ENCODE data around the gene TBCK. TPM values are rescaled to one million over a fixed set of nuclear protein-coding genes. Genes with fewer than 3 reads are reported as not detected.

TBCK gene
- total RNA-seq, 4 donors from 2014 or later, result 49.2 to 70.6 (median 58.7) TPM

Other genes with a start within 250 kb of the TBCK start
- 10 to 100 TPM; 26.5 to 33.0 (median 30.0) TPM for gene AIMP1, start 341 bp upstream of the TBCK start, total RNA-seq
- gene GIMD1, start 52.6 kb upstream of the TBCK start, total RNA-seq, result not detected